ENCODE data around the gene SMARCE1.

SMARCE1 gene

GRCh38 chr17:40645943-40646342, 1.7 kb downstream of the SMARCE1 start:
- no peak for DNase-seq (ENCODE audit: low spot score)

GRCh38 chr17:40645291-40645690, 2.3 kb downstream of the SMARCE1 start:
- no peak for DNase-seq (ENCODE audit: low spot score)

DNA sequence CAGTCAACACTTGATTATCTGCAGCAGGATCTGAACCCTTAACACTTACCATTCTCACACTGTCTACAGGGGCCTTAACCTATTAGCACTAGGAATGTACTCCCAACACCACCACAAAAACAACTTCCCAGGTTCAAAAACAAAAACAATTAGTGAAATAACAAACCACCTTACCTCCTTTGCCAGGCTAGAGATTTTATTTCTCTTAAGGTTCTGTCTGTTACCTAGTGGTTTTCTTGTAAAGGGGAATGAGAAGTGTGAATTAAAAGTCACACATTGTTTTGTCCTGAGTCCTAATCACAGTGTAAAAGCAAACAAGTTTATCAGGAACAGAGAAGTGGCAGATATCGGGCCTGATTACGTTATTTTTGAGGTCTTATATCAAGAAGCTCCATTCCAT, 9.7 kb downstream of the SMARCE1 start:
- DNase-seq (ENCODE audit: low spot score): no peak

DNA sequence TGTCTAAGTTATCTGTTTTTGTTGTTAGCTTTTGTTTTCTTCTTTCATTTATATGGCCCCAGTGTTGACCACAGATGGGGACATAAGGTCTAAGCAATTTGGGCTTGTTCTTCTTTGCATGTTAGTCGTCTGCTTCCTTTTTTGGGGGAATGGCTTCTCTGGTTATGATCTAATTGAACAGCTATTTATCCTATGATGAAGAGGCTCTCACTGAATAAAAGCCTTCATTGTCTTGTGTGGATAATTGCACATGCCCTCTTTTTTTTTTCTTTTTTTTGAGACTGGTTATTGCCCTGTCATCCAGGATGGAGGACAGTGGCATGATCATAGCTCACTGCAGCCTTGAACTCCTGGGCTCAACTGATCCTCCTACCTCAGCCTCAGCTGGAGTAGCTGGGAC, 13.7 kb downstream of the SMARCE1 start:
- DNase-seq (ENCODE audit: low spot score): no peak

GRCh38 chr17:40632216-40632615, 15.4 kb downstream of the SMARCE1 start:
- DNase-seq (ENCODE audit: low spot score): no peak

- no peak for DNase-seq (ENCODE audit: low spot score)
These were observed 17.8 kb downstream of the SMARCE1 start for GRCh38 chr17:40629842-40630241.

DNA sequence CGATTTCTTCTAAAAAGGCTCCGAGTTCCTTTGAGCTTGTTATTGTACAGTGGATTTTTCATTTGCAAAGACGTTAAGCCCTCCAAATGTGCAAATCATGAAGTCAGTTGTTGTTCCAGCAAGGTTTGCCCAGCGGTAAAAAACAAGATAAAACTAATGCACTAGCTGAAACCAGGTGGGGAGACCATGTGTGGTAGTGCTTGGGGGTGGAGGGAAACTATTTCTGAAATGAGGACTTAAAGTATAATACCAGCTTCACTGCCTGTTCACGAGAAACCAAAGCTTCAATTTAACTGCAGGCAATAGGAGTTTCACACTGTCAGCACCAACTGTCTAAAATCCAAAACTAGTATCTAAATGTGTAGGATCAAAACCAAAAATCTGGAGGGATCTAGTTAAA, 22.3 kb downstream of the SMARCE1 start:
- no peak for DNase-seq (ENCODE audit: low spot score)

DNA sequence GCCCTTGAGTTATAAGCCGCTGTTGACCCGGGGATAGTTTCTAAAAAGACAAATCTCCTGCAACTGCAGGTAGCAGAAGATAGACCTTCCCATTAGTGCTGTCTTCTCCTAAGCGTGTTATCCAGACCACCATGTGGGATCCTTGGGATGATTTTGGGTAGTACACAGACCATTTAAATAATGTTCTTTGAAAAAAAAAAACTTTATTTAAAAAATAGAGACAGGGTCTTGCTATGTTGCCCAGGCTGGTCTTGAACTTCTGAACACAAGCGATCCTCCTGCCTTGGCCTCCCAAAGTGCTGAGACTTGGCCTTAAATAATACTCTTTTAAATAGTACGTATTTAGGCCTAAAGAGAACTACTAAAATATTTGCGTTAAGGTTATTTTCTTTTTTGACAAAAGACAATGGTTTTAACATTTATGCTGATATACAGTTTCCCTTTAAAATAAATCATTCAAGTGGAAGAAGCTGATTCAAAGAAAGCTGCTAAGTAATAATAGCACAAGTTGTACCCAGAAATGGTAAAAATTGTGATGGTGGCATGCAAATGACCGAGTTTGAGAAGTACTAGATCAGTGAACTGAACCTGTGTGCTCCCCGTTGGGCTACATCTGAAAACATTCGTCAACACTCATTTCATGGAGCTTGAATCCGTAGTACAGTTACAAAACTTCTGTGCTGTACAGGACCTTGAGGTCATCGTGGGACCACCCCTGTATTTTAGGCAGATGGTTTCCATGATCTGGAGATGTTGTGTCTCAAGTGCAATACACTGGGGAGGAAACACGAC, 24.0 kb downstream of the SMARCE1 start:
- DNase-seq (ENCODE audit: low spot score): no peak

DNA sequence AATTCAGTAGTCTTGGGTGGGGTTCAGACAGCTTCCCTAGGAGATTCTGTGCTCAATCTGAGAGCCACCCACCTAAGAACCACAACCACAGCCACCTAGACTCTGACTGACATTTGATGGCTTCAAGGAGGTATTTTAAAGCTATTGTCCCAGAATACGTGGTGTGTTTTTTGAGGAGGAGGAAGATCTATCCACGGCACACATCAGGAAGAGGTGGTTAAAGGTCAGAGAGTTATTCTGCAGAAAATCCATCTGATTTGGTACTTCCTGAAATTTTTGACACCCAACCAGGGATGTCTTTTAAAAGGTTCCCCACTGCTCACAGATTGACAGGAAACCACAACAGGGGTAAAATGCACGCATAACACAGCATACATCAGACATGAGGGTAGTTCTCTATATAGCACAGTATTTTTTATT, 25.1 kb downstream of the SMARCE1 start:
- DNase-seq (ENCODE audit: low spot score): no peak

- no peak for DNase-seq (ENCODE audit: low spot score)
These were observed 26.0 kb downstream of the SMARCE1 start for GRCh38 chr17:40621578-40621977.

GRCh38 chr17:40621019-40621418, 26.6 kb downstream of the SMARCE1 start:
- no peak for DNase-seq (ENCODE audit: low spot score)

- DNase-seq (ENCODE audit: low spot score): no peak
These were observed 28.6 kb downstream of the SMARCE1 start for GRCh38 chr17:40618754-40619625.

DNA sequence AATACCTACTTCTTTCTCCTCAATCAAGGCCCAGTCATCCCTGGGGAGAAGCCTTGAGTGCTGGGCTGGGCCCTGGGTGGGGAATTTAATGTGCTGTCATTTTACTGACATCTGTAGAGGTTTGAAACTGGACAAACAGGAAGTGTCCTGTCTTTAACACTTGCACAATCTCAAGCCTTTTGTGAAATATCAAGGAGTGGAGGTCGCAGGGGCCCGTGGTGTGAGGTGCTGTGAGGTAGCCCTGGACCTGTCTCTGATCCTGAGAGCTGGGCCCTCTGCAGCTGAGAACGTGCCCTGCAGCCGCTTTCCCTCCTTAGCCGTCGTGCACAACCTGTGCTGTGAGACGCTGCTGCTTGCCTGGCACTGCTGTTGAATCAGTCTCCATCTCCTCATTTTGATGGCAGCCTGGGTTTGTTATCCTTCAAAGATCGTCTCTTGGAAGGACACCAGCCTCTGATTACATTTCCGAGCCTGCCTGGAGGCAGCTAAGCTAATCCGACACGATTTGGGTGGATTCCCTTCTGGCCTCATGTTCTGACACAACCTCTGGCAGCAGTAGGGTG, 29.9 kb downstream of the SMARCE1 start:
- DNase-seq (ENCODE audit: low spot score): no peak

DNA sequence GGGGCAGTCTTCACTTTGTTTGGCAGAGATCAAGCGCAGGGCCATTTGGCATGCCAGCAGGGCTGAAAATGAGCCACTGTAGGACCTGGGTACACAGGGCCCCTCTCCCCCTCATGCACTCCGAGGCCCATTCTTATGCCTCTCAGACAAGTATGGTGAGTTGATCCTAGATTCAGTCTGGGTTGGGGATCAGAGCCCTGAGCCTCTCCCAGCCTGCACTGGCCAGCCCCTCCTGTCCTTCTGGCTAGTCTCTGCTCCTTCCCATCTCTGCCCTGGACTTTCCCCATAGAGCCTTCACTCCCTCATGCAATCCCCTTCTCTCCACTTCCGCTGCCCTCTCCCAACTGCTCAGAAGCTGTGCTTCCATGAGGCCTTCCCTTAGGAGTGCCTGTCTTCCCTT, 31.0 kb downstream of the SMARCE1 start:
- no peak for DNase-seq (ENCODE audit: low spot score)

DNA sequence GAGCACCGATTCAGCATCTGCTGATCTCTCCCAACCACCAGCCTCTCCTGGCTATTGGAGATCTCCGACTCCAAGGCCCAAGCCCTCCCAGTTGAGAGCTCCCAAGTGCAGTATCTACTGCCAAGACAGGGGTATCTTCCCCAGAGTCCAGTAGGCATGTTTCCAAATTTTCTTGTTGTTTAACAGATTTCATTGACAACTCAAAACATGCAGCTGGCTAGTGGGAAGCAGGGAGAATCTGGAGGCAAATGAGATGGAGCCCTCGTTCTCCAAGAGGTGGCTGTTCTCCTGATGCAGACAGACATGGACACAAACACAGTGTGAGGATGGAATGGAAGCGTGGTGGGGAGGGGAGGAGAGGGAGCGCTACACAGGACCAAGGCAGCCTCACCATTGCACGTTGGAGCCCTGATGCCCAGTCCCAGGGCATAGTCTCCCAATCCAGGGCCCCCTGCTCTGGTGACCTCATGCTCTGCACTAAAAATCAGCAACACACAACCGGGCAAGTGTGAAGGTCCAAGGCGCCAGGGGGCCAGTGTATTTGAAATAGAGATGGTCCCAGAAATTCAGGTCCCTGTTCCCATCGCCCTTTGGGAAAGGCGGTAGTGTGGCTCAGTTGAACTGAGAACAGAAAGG, 31.7 kb downstream of the SMARCE1 start:
- DNase-seq (ENCODE audit: low spot score): no peak

- DNase-seq (ENCODE audit: low spot score): peak; percentile 32
These were observed 32.4 kb downstream of the SMARCE1 start for GRCh38 chr17:40615068-40615840.

- DNase-seq (ENCODE audit: low spot score): no peak
These were observed 33.1 kb downstream of the SMARCE1 start for GRCh38 chr17:40614431-40615067.

- DNase-seq (ENCODE audit: low spot score): no peak
These were observed 34.0 kb downstream of the SMARCE1 start for GRCh38 chr17:40613467-40614154.

GRCh38 chr17:40612599-40613244, 34.9 kb downstream of the SMARCE1 start:
- DNase-seq (ENCODE audit: low spot score): no peak
